Activated CD4-positive, alpha-beta T cell treated with anti-CD3 and anti-CD28 coated beads for 1 hour (primary cell): Measurements from ENCODE around the gene HPS5.
"Not testable (repeated sequence)": the region's sequence is repeated elsewhere in the genome, so short reads cannot be mapped to it uniquely, and the experiment has no call there.

Experiments used
- DNase-seq: peaks from one replicate; pipeline ENCODE4 v3.0.0-alpha.2; 2020

The HPS5 gene

GRCh38 chr11:18321969-18322711, at the start of gene HPS5, which contains the start of gene GTF2H1:
Gene HPS5, minus strand, starts transcription at chr11:18322140. Its CDS starts 4,282 bp downstream, at chr11:18317858.
Gene GTF2H1, plus strand, starts transcription at chr11:18322567. Its CDS starts 10,508 bp downstream, at chr11:18333075.
- DNase-seq: peak; percentile 94

GRCh38 chr11:18371279-18371678, 49.3 kb upstream of the HPS5 start:
- DNase-seq: no peak

- no peak for DNase-seq
Measured at GRCh38 chr11:18369398-18369797, 47.5 kb upstream of the HPS5 start.

- DNase-seq: no peak
Measured at GRCh38 chr11:18368221-18368620, 46.3 kb upstream of the HPS5 start.

GRCh38 chr11:18367431-18367830, 45.5 kb upstream of the HPS5 start:
- no peak for DNase-seq

- no peak for DNase-seq
Measured at GRCh38 chr11:18366286-18366685, 44.3 kb upstream of the HPS5 start.

GRCh38 chr11:18365741-18366140, 43.8 kb upstream of the HPS5 start:
- no peak for DNase-seq

- DNase-seq: no peak
Measured at GRCh38 chr11:18364495-18365073, 42.6 kb upstream of the HPS5 start.

- no peak for DNase-seq
Measured at GRCh38 chr11:18361154-18361553, 39.2 kb upstream of the HPS5 start.

- DNase-seq: no peak
Measured at GRCh38 chr11:18358646-18359045, 36.7 kb upstream of the HPS5 start.

- DNase-seq: no peak
Measured at GRCh38 chr11:18352581-18352980, 30.6 kb upstream of the HPS5 start.

- DNase-seq: no peak
Measured at GRCh38 chr11:18347471-18348125, 25.7 kb upstream of the HPS5 start.

GRCh38 chr11:18332891-18333290, 11.0 kb upstream of the HPS5 start:
- DNase-seq: no peak

- DNase-seq: no peak
Measured at GRCh38 chr11:18332302-18332701, 10.4 kb upstream of the HPS5 start.

- DNase-seq: no peak
Measured at GRCh38 chr11:18330921-18331320, 9.0 kb upstream of the HPS5 start.

GRCh38 chr11:18329196-18329870, 7.4 kb upstream of the HPS5 start:
- DNase-seq: no peak

GRCh38 chr11:18324381-18324780, 2.4 kb upstream of the HPS5 start:
- DNase-seq: no peak

GRCh38 chr11:18323881-18324280, 1.9 kb upstream of the HPS5 start:
- not testable (repeated sequence) for DNase-seq

- DNase-seq: no peak
Measured at GRCh38 chr11:18322818-18323570, 1.1 kb upstream of the HPS5 start.

- DNase-seq: no peak
Measured at GRCh38 chr11:18321578-18321968, 367 bp downstream of the HPS5 start.

GRCh38 chr11:18320617-18321016, 1.3 kb downstream of the HPS5 start:
- DNase-seq: no peak

- DNase-seq: no peak
Measured at GRCh38 chr11:18319914-18320313, 2.0 kb downstream of the HPS5 start.

GRCh38 chr11:18317551-18317950, 4.4 kb downstream of the HPS5 start:
- no peak for DNase-seq
